GM19240 (cell line): ENCODE results near the gene ASTN1.

ENCODE experiments used
- DNase-seq: peaks from one replicate; pipeline ENCODE4 v3.0.0; 2011; ENCODE audit warnings: low spot score; ENCODE audit not compliant: insufficient read length

ASTN1 gene

GRCh38 chr1:176880955-176881595 lies 283.4 kb downstream of the ASTN1 start:
- DNase-seq: peak; percentile 39

DNA sequence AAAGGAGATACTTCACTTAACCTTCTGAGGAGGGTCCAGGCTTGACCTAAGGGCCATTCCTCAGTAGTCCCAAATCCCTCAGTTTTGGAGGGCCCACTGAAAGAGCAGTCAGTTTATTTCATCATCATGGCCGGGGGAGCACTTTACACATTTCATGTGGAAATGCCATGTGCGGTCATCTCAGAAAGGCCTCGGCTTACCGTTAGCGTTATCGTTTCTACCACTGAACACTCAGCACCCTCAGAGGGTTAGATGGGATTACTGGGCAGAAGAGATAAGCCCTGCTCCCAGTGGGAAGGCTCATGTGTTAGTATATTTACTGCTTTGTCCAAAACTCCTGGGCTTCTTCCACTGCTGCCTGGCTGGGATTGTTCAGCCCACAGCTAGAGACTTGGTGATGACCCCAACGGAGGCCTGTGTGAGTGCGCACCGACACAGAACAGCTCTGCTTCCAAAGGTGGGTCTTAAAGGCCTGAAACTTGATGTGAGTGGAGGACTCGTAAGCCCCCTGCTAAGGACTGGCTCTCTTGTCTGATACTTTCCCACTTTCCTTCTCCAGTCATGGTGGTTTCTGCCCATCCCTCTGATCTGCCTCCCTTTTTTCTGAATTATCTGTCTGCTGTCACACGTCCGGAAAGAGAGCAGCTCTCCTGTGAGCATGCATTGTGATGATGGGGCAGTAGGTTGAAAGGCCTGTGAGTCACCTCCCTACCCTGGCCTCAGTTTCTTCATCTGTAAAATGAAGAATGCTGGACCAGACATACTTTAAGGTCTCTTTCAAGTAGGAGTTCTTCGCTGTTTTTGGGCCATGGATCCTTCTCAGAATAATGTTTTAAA lies 284.5 kb downstream of the ASTN1 start:
- DNase-seq: no peak

DNA sequence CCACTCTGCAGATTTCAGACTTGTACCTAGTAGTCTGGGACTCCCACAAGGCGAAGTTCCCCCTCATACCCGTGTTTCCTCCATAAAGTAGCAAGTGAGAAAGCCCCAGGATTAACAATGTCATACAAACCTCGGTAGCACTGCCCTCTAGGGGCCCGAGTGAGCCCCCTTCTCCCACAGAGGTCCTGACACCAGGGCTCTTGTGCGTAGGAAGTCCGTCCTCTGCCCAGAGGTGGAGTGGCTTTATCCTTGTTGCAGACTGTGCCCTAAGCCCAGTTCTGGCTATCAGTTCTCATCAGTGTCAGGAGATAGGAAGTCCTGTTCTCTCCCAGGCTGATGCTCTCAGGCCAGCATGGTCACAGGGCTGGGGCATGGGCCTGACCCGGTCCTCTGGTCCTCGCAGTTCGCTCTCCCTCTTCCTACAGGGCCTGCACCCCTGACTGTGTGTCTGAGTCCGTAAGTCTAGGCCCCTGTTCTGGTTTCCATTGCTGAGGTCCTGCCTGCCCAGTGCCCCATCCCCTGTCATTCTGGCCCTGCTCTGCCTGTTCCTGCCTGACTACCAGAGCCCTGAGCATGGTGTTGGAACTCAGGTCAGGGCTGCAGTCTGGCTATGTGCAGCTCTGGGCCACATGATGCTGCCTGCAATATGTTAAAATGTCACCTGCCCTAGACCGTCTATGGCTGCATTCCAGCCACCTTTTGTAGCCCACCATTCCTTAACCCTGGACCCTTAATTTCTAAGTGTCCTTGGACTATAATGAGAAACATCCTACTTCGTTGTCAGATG lies 285.6 kb downstream of the ASTN1 start:
- no peak for DNase-seq

- DNase-seq: no peak
Observed at GRCh38 chr1:176877557-176877956, 287.0 kb downstream of the ASTN1 start.

DNA sequence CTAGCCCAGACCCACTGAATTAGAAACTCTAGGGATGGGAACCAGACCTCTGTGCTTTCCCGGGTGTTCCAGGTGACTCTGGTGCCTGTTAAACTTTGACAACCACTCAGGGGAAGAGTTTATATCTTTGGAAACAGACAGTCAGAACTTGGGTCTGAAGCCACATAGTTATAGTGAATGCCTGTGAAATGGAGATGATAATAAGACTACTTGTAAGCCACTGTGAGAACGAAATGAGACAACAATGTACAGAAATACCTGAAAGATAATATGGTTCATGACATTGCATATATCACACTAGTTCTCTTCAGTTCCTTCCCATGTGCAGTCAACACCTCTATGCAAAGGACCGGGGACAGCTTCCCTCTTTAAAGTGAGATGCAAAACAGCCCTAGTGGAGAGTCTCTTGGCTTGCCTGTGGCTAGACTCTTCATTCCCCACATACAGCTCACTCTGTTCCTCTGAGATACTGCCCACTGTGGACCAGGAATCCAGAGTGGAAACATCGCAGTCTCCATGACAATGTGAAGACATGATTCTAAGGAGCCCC lies 287.5 kb downstream of the ASTN1 start:
- DNase-seq: no peak

DNA sequence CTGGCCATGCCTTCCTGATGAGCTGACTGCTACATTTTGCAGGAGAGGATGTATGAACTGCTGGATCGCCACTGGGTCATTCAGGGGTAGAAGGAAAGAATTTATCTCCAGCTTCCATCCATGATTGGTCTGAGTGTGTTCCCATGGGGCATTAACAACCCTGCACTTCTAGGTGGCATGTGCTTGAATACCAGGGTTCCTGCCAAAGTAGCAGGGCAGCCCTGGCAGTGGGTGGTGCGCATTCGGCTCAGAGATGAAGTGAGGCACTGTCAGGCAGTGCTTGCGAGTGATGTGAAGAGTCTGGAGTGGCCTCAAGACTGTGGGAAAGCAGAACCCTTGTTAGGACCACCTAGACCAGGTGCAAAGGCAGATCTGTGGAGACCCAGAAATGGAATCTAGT lies 294.9 kb downstream of the ASTN1 start:
- no peak for DNase-seq

DNA sequence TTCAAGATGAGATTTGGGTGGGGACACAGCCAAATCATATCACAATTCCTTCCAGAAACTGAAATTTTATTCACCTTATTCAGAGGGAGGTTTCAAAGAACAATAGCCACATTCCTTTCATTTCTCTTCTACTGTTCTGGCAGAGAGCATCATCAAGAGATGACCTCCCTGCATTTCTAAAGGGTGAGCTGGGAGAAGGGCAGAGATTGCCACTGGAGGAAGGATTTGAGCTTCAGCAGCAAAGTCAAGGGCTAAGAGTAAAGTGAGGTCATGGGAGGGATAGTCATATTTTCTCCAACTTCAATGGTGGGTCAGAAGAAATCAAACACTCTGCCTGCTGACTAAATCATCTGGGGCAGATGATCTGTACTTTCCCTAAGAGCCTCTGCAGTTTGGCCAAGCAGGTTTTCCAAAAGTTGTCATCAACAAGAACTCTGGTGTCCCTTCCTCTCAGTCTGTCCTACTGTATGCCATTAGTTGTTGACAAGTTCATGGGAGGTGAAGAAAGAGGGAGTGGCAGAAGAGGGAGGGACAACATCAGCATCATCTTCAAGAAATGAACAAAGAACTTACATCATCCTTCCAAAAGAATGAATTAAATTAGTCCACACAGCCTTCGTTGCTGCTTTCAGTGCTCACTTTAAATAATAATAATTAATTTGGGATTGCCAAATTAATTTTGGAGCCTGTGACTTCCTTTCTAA lies 298.3 kb downstream of the ASTN1 start:
- DNase-seq: no peak

DNA sequence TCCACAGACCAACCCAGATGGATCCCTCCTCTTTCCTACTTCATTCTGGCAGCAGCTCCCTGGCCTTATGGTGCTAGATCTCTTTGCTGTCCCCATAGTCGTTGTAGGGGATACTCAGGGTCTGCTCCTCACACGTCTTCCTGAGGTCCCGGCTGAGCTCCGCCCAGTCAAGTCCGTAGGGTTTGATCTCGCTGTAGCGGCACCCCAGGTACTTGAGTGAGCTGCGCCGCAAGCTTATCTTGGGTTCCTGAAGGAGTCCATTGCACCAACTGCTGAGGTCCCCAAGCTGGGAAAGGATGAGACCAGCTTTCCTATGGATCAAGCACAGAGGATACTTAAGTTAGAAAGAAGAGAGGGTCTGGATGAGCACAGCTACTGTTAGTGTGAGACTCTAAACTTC lies 300.3 kb downstream of the ASTN1 start:
- no peak for DNase-seq

- DNase-seq: no peak
Observed at GRCh38 chr1:176863613-176864012, 300.9 kb downstream of the ASTN1 start.

GRCh38 chr1:176858433-176858916 lies 306.0 kb downstream of the ASTN1 start:
- DNase-seq: no peak

DNA sequence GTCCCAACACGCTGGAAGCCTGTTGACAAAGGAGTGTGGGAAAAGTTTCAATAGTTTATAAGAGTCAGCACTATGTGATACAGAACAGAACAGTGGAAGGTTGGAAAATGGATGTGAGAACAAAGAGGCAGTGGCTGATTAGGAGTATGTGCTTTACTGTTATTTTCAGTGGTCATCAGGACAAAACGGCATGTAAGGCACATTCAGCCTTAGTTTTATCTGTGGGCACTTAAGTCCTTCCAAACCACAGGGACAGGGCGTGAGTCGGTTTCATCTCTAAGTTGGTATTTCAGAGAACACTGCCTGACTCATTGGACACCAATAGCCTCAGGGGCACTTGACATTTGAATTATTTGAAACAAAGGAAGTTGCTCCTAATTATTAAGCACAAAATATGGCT lies 306.9 kb downstream of the ASTN1 start:
- DNase-seq: no peak

DNA sequence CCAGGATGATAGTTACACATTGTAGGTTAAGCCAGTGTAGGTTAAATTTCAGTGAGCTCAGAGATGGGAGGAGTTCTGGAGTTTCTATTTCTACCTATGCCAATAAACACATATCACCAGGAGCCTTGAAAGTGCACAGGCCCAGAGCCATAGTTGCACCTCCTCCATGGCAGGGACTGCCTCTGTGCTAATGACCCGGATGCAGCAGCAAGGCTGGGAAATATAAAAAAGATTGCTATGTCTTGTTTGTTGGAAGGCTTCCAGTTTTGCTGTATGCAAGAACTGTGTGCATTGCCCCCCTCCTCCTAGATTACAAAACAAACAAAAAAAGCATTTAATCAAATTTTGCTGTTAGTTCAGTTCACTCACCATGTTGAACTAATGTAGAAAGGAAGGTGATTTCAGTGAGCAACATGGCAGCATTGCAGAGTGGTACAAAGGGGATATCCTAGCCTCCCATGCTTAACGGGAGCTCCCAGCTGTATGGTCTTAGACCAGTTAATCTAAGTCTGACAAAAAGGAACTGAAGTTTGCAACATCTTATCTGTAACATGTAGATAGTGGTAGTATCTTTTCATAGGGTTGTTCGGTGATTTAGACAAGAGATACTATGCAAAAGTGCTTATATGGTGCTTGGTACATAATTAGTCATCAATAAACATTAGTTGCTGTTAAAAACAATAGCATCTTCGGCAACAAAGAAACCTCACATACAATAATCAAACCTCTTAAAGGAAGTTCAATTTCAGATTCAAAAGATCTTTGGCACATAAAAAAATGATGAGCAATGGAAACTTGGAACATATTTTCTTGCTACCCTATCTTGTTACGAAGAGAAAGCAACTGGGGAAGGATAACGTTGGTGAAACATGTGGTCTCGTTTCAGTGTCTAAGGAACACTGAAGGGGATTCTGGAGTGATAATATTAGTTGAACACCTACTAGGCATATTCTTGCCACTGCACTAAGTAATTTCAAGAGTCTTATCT lies 309.5 kb downstream of the ASTN1 start:
- no peak for DNase-seq

DNA sequence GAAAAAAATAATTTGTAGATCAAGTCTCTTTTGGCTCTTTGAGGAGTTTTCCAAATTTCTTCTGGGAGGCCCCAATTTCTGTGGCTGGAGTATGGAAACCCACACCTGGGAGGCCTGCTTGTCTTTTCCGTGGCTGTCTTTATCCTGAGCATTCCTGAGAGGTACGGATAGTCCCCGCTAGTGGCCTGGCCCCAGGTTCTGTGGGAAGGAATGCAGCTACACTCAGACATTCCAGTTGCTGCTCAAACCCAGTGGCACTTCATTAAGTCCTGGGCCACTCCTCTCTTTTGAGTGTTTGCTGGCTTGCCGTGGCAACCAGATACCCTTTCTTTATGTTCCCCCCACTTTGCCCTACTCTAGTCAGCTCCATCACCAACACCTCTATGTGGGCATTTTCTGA lies 310.4 kb downstream of the ASTN1 start:
- no peak for DNase-seq

GRCh38 chr1:176853503-176853902 lies 311.0 kb downstream of the ASTN1 start:
- no peak for DNase-seq

GRCh38 chr1:176852124-176852523 lies 312.4 kb downstream of the ASTN1 start:
- DNase-seq: no peak

DNA sequence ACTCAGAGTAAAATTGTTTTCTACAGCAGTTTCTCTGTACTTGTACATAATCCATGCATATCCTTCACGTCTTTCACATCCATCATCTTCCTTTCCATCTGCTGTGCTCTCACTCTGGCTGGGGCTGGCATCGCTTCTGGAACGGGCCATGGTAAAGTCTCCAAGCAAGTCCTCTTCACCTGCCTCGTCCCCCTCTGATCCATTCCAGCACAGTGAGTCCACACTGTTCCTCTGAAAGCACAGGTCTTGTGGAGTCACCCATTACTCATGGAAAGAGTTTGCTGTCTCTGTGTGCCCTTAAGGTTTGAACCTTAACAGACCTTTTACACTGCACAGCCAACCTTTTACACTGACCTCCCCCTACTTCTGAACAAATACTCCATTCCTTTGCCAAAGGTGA lies 313.6 kb downstream of the ASTN1 start:
- DNase-seq: no peak

- no peak for DNase-seq
Observed at GRCh38 chr1:176849281-176849680, 315.2 kb downstream of the ASTN1 start.

DNA sequence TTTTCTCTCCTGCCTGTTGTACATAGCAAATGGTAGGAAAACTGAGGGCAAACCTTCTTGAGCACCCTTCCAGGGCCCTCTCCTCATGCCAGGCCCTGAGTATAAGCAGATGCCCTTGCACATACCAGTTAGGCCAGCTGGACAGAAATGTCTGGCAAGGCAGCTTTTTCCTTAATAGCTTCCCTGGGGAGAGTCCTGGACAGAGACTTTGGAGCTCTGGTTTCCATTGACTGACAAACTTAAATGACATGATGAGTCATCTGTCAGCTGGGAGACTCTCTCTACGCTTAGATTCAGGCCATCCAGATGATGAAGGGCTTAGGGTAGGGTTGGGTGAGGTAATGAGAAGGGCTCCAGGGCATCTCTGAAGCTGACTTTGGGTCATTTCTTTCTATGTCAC lies 317.5 kb downstream of the ASTN1 start:
- DNase-seq: no peak

- DNase-seq: no peak
Observed at GRCh38 chr1:176843352-176844297, 320.9 kb downstream of the ASTN1 start.
